HUES48 (cell line): ENCODE data around the gene UGT2B7.

Experiments
- H3K27ac ChIP-seq: one replicate; pipeline ENCODE4 v1.7.0; 2013; ENCODE audit warnings: low read depth, low read length, inconsistent platforms
- H3K27me3 ChIP-seq: 2 replicates; pipeline ENCODE4 v1.6.1; 2013; ENCODE audit warnings: mild to moderate bottlenecking, low read length; ENCODE audit not compliant: control insufficient read depth, insufficient read depth
- H3K36me3 ChIP-seq: 2 replicates; pipeline ENCODE4 v1.6.1; 2013; ENCODE audit warnings: low read length; ENCODE audit not compliant: control insufficient read depth, insufficient read depth
- H3K4me1 ChIP-seq: 2 replicates; pipeline ENCODE4 v1.6.1; 2013; ENCODE audit warnings: mild to moderate bottlenecking, low read length; ENCODE audit not compliant: control insufficient read depth, insufficient read depth
- H3K4me3 ChIP-seq: 2 replicates; pipeline ENCODE4 v1.5.1; 2013; ENCODE audit warnings: mild to moderate bottlenecking, low read depth, low read length
- H3K9ac ChIP-seq: 2 replicates; pipeline ENCODE4 v1.6.1; 2013; ENCODE audit warnings: mild to moderate bottlenecking, low read depth, low read length, moderate library complexity
- H3K9me3 ChIP-seq: 2 replicates; pipeline ENCODE4 v1.6.1; 2013; ENCODE audit warnings: low read length; ENCODE audit not compliant: control insufficient read depth, insufficient read depth

Gene UGT2B7

DNA sequence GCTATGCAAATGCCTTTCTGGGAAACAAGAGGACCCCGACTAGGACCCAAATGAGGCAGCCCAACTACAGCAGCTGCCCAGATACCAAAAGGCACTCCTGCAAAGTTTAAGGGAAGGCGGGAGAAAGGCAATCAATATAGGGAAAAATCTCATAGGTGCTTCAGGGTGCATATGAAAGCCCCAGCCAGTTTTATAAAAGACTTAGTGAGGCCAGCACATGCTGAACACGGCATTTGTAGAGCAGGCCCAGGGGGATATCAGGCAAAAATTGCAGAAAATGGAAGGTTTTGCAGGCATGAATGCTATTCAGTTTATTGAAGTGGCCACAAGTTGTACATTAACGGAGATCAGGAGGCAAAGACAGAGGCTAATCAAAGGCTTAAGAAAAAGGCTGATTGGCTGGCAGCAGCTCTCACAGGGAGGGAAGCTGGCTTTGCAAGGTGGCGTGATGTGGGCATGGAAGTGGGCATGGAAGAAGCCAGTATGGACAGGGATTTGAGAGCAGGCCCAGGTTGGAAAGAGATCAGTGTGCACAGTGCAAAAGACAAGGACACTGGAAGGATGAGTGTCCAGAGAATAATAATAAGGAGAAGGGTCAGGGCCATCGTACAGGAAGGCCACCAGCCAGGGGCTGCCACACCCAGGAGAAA, 37.7 kb upstream of the UGT2B7 start:
- H3K27me3 ChIP-seq = no peaks in the 10 kb centered on the region
- H3K27ac ChIP-seq = peak overlapping the region; percentile 88
- no peak overlapping the region for H3K9ac ChIP-seq
- no peaks in the 10 kb centered on the region for H3K36me3 ChIP-seq
- H3K4me1 ChIP-seq = peaks cover 23% of the 10 kb centered on the region
- no peak overlapping the region for H3K4me3 ChIP-seq
- no peaks in the 10 kb centered on the region for H3K9me3 ChIP-seq

DNA sequence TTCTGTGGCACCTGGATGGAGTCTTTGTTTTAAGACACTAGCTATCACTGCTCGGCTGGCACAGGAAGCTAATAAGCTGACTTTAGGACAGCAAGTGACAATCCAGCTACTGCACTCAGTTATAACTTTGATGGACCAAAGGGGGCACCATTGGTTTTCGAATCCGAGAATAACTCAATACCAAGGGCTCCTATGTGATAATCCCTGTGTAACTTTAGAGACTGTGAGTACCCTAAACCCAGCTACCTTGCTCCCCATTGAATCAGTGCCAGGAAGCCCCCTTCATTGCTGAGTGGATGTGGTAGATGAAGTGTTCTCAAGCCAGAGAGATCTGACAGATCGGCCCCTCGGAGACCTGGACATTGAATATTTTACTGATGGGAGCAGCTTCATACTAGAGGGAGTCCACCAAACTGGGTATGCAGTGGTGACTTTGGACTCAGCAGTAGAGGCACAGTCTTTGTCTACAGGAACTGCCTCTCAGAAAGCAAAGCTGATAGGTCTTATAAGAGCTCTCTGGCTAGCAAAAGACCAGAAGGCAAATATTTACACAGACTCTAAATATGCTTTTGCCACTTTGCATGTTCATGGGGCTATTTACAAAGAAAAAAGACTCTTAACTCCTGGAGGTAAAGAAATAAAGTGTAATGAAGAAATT, 35.5 kb upstream of the UGT2B7 start:
- no peaks in the 10 kb centered on the region for H3K9me3 ChIP-seq
- no peaks in the 10 kb centered on the region for H3K36me3 ChIP-seq
- H3K27ac ChIP-seq = no peak overlapping the region
- no peak overlapping the region for H3K9ac ChIP-seq
- peaks cover 23% of the 10 kb centered on the region for H3K4me1 ChIP-seq
- no peaks in the 10 kb centered on the region for H3K27me3 ChIP-seq
- H3K4me3 ChIP-seq = no peak overlapping the region

DNA sequence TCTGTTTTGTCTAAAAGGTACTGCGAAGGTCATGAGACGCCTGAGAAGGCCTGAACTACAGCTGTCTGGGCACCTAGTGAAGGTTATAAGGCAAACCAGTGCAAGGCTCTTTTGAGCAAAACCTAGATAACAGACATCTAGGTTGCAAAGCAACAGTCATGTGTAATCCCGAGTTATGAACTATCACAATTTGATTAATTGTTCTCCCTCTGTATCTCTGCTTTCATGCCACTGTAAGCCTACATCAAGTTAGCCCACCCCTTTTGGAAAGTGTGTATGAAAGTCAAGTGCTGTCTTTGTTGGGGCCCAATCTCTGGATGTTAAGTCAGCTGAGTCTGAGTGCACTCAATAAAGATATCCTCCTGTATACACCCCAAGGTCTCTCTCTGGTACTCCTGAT, 31.9 kb upstream of the UGT2B7 start:
- Histone ChIP-seq H3K9ac (no peak overlapping the region), H3K9me3 (no peaks in the 10 kb centered on the region), H3K36me3 (no peaks in the 10 kb centered on the region), H3K4me3 (no peak overlapping the region), H3K27ac (no peak overlapping the region), H3K27me3 (no peaks in the 10 kb centered on the region), H3K4me1 (no peaks in the 10 kb centered on the region; the same call in 1 of the 2 replicates)

DNA sequence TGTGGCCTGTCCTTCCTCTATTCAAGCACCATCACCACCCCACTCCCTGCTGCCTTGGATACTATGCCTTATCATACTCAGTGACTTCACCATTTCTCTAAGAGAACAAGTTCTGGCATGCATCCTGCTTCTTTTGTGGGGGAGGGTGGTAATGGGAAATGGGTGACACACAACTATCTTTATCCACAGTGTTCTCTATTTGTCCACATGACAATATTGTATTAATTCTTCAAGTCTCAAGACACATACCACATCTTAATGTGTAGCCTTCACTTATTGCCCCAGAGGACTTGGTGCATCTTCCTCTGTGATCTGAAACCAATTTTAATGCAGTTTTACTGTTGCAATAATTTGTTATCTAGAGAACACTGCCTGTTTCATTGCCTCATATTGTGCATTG, 29.3 kb upstream of the UGT2B7 start:
- Histone ChIP-seq H3K4me3 (no peak overlapping the region), H3K27me3 (no peaks in the 10 kb centered on the region), H3K36me3 (no peaks in the 10 kb centered on the region), H3K27ac (no peak overlapping the region), H3K9ac (no peak overlapping the region), H3K4me1 (no peaks in the 10 kb centered on the region; the same call in 1 of the 2 replicates), H3K9me3 (no peaks in the 10 kb centered on the region)

DNA sequence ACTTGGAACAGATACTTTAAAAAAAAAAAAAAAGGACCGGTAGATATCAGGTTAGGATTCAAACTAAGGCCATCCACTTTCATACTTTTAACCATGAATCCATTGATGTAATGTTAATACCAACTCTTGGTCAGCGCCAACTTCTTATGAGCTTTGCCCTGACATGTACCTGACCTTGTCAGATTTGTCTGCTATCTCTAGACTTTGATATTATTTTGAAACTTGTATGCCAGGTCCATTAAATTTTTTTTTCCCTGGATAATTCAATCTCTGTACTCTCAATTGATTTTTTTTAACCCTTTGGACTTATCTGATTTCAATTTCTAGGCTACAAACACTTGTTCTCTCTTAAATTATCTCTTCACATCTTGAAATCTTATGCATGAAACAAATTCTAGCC, 27.2 kb upstream of the UGT2B7 start:
- H3K9ac ChIP-seq = no peak overlapping the region
- H3K27ac ChIP-seq = no peak overlapping the region
- no peaks in the 10 kb centered on the region for H3K36me3 ChIP-seq
- no peaks in the 10 kb centered on the region for H3K9me3 ChIP-seq
- no peak overlapping the region for H3K4me3 ChIP-seq
- H3K4me1 ChIP-seq = no peaks in the 10 kb centered on the region; the same call in 1 of the 2 replicates
- H3K27me3 ChIP-seq = no peaks in the 10 kb centered on the region

DNA sequence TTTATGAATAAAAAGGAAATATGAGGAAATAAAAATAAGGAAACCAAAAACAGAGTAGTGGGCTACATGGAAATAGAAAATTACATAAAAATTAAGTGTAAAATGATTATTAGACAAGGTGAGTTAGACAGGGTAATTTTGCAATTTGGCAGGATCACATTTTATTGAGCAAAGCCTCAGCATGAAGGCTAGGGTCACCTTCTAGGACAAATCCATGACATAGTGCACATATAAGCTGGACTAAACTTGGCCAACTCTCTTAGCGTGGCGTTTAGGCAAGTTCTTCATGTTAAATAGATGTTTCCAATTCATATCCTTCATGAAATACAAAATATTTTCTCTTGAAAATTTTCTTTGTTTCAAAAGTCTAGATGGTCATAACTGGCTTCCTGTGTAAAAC, 25.7 kb upstream of the UGT2B7 start:
- Histone ChIP-seq H3K36me3 (no peaks in the 10 kb centered on the region), H3K9ac (no peak overlapping the region), H3K27ac (no peak overlapping the region), H3K9me3 (no peaks in the 10 kb centered on the region), H3K4me1 (no peaks in the 10 kb centered on the region; the same call in 1 of the 2 replicates), H3K27me3 (no peaks in the 10 kb centered on the region), H3K4me3 (no peak overlapping the region)

DNA sequence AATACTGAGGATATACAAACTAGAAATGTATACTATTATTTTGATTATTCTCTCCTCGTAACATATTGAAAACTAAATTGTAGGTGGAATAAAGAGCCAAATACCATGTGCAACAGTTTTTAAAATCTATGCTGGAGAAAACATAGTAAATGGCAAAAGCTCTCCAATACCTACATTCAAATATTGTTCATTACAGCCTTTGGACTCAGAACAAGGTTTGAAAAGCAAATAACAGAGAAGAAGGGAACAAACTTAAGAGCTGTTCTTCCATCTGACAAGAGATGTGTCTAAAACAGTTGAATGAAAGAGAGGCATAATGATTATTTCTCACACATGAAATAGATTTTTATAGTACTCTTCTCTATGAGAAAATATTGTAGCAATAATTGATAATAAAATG, 25.0 kb upstream of the UGT2B7 start:
- H3K9me3 ChIP-seq = no peaks in the 10 kb centered on the region
- no peak overlapping the region for H3K27ac ChIP-seq
- no peak overlapping the region for H3K4me3 ChIP-seq
- H3K9ac ChIP-seq = no peak overlapping the region
- no peaks in the 10 kb centered on the region for H3K36me3 ChIP-seq
- H3K27me3 ChIP-seq = no peaks in the 10 kb centered on the region
- H3K4me1 ChIP-seq = no peaks in the 10 kb centered on the region; the same call in 1 of the 2 replicates

DNA sequence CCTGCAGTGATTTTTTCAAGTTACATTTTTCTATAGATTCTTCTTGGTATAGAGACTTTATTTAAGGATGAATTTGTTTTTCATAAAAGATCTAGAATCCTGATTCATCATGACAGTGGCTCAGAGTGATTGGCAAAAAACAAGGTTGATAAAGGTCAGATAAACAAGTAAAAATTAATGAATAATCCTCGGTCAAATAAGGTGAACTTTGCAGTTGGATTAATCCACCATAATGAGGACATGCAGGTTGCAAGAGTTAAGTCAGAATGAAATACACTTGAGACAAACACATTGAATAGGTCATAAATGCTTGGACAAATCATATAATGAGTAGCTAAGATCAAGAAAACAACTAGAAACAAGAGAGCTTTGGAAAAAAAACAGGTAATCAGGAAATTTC, 22.9 kb upstream of the UGT2B7 start:
- Histone ChIP-seq H3K36me3 (no peaks in the 10 kb centered on the region), H3K9me3 (no peaks in the 10 kb centered on the region), H3K4me3 (no peak overlapping the region), H3K4me1 (no peaks in the 10 kb centered on the region), H3K27me3 (no peaks in the 10 kb centered on the region), H3K27ac (no peak overlapping the region), H3K9ac (no peak overlapping the region)

DNA sequence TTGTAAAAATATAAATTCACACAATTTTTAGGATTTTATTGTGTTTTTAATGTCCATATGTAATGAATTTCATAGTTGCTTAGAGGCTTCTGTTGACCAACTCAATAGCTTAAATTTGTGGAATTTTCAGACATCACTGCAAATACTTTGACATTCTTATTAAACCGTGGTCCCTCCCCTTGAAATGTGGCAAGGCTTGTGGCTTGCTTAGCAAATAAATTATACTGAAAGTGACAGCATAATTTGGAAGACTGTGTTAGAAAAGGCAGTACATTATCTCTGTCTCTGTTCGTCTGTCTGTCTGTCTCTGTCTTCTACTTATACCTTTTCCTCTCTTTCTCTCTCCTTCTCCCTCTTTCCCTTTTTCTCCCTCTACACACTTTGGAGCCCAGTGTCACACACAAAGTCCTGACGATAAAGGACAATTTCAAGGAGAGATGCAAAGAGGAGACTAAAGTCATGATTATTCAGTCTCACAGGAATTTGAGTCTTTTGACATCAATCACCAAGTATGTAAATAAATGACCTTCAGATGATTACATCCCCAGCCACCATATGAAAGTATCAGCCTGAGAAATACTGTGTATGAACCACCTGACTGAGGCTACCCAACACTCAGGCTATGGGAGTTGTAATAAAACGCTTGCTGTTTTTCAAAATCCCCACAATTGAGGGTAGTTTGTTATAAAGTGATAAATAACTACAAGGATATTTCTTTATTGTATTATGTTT, 21.0 kb upstream of the UGT2B7 start:
- H3K9me3 ChIP-seq = no peaks in the 10 kb centered on the region
- no peaks in the 10 kb centered on the region for H3K36me3 ChIP-seq
- no peaks in the 10 kb centered on the region; the same call in 1 of the 2 replicates for H3K4me1 ChIP-seq
- H3K9ac ChIP-seq = no peak overlapping the region
- H3K4me3 ChIP-seq = no peak overlapping the region
- H3K27me3 ChIP-seq = no peaks in the 10 kb centered on the region
- no peak overlapping the region for H3K27ac ChIP-seq

DNA sequence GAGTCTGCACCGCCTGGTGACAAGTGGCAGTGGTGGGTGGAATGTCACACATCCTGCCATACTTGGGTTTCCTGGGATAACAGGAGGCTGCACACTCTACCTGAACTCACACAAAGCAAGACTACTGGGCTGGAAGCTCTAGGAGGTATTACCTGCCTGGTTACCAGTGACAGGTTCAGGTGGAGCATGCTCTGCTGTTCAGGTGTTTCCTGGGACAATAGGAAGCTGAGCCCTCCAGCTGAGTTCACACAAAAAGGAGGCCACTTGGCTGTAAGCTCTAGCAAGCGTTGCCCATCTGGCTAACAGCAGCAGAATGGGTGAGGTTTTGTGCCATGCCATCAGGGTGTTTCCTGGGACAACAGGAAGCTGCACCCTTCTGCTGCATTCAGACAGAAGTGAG, 17.4 kb upstream of the UGT2B7 start:
- Histone ChIP-seq H3K36me3 (no peaks in the 10 kb centered on the region), H3K27ac (no peak overlapping the region), H3K4me1 (no peaks in the 10 kb centered on the region; the same call in 1 of the 2 replicates), H3K9ac (no peak overlapping the region), H3K9me3 (no peaks in the 10 kb centered on the region), H3K27me3 (no peaks in the 10 kb centered on the region), H3K4me3 (no peak overlapping the region)

DNA sequence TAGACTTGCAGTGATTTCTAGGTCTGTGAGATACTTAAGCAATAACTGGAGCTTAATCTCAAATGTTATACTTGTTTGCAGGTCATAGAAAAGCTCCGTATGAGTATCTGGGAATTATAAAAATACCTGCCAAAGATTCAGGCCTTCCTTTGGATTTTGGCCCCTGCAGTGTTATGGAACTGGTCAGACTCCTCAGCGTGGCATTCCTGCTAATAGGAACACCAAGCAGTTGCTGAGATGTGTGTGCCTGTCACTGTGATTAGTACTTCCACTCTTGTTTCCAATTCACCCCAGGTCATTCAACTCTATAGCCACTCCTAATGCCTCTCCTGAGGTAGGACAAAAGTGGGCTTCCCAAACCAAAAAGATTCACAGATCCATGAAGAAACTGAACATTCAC, 7.8 kb upstream of the UGT2B7 start:
- H3K9ac ChIP-seq = no peak overlapping the region
- H3K27me3 ChIP-seq = no peaks in the 10 kb centered on the region
- H3K4me1 ChIP-seq = no peaks in the 10 kb centered on the region
- H3K36me3 ChIP-seq = no peaks in the 10 kb centered on the region
- no peak overlapping the region for H3K27ac ChIP-seq
- H3K4me3 ChIP-seq = no peak overlapping the region
- H3K9me3 ChIP-seq = no peaks in the 10 kb centered on the region
